ENCODE measurements around the gene CA10. TPM values are rescaled to one million over a fixed set of nuclear protein-coding genes. Genes with fewer than 3 reads are reported as not detected.

CA10 gene
- polyA plus RNA-seq, 1 donor from 2014 or later: not detected

GRCh38 chr17:51734462-51734861 is 424.1 kb downstream of the CA10 start:
- no peaks in the 10 kb centered on the region for H3K4me1 Mint-ChIP-seq

GRCh38 chr17:51733166-51733565 is 425.3 kb downstream of the CA10 start:
- no peak overlapping the region for H3K27ac Mint-ChIP-seq
- no peaks in the 10 kb centered on the region for H3K4me1 Mint-ChIP-seq
- H3K36me3 Mint-ChIP-seq: peaks cover 2% of the 10 kb centered on the region
- no peaks in the 10 kb centered on the region for H3K27me3 Mint-ChIP-seq
- peaks cover 0 to 7% (median 0%) of the 10 kb centered on the region in 3 donors for H3K9me3 Mint-ChIP-seq
- H3K4me3 Mint-ChIP-seq: no peak overlapping the region

More at GRCh38 chr17:51734462-51734861, 424.1 kb downstream of the CA10 start:
- H3K4me3 Mint-ChIP-seq: no peak overlapping the region
- H3K9me3 Mint-ChIP-seq: peaks cover 0 to 7% (median 0%) of the 10 kb centered on the region in 3 donors
- no peaks in the 10 kb centered on the region for H3K27me3 Mint-ChIP-seq
- H3K27ac Mint-ChIP-seq: no peak overlapping the region
- H3K36me3 Mint-ChIP-seq: no peaks in the 10 kb centered on the region

DNA sequence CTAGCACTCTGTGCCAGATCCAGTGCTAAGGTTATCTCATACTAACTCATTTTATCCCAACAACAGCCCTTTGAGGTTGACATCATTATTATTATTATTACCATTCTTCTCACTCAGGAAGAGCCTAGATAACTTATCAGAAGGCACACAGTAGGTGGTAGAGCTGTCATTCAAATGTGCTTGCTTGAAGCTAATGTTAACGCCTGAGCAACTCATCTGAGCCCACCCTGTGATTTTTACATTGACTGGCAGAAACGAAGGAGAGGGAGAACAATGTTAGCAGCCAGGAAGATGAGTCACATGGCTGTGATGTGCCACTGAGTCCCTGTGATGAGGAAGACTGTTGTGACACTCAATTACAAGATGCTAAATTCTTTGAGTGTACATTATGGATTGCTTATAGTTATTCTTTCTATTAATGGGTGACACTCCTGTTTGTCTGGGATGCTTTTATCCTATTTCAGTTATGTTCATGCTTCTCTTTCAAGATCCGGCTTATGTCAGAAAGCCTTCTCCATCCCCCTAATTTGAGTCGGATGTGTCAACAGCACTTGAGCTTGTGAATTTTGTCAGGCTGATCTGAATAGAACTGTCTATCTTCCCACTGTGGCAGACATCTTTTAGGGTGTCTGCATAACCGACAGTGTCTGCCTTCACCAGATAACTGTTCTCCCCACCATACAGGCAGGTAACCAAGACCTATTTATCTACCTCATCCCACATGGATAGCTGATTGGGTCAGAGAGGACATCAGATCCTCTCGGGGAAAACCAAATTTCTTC is 426.4 kb downstream of the CA10 start:
- H3K4me3 Mint-ChIP-seq: no peak overlapping the region
- H3K36me3 Mint-ChIP-seq: peaks cover 2% of the 10 kb centered on the region
- peaks cover 0 to 7% (median 0%) of the 10 kb centered on the region in 3 donors for H3K9me3 Mint-ChIP-seq
- H3K27ac Mint-ChIP-seq: no peak overlapping the region
- no peaks in the 10 kb centered on the region for H3K4me1 Mint-ChIP-seq
- H3K27me3 Mint-ChIP-seq: no peaks in the 10 kb centered on the region

DNA sequence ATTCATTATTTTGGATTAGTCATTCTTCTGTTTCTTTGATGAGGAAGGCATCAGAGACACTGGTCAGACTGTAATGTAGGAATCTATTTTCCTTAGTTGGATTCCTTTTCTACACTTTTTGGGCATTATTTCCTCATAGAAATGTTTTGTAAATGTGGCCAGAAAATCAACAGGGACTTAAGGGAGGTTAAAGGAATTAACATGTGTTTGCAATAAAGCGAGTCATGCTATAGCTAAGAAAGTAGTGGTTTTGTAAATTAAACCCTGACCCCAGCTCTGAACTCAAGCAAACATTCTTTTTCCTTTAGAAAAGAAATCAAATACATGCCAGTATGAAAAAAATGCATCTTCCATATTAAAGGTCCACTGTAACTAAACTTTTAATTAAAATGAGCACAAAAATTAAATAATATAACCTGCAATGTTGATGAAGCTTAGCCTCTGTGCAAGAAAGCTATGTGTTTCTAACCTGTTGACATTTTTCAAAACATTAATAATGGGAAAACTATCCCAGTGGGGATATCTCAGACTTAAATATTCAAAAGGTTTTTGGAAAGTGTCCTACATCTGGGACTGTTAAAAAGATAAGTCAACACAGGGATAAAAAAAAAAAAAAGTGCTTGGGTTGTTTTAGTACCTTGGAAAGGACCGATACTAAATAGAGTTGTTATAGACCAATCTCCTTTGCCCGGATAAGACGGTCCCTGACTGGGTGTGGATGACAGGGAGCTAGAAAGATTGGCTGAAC is 428.0 kb downstream of the CA10 start:
- Mint-ChIP-seq H3K4me1 (no peaks in the 10 kb centered on the region), H3K9me3 (peaks cover 0 to 7% (median 0%) of the 10 kb centered on the region in 3 donors), H3K27ac (no peak overlapping the region), H3K4me3 (no peak overlapping the region), H3K36me3 (peaks cover 2% of the 10 kb centered on the region), H3K27me3 (no peaks in the 10 kb centered on the region)

DNA sequence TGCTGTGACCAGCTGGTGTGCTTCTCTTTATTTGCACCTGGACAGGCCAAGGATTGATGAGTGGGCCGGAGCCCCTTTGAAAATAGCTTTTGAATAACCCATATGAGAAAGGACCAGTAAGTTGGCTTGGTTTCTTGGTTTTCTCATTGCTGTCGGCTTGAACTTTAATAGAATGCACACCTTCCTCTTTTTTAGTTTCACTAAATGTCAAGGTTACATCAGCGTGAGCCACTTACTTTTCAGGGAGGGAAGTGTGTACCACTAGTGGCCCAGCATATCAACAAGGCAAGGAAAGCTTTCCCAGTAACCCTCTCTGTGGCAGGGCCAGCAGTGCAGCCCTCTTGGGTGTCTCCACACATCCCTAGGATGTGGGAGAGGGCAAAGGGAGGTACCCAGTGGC is 433.3 kb downstream of the CA10 start:
- peaks cover 0 to 7% (median 2%) of the 10 kb centered on the region in 3 donors for H3K9me3 Mint-ChIP-seq
- H3K36me3 Mint-ChIP-seq: peaks cover 4% of the 10 kb centered on the region
- no peaks in the 10 kb centered on the region for H3K27me3 Mint-ChIP-seq
- no peak overlapping the region for H3K4me3 Mint-ChIP-seq
- H3K4me1 Mint-ChIP-seq: peaks cover 0 to 1% (median 0%) of the 10 kb centered on the region in 3 donors
- no peak overlapping the region for H3K27ac Mint-ChIP-seq

- Mint-ChIP-seq H3K27me3 (no peaks in the 10 kb centered on the region), H3K4me1 (peaks cover 0 to 1% (median 0%) of the 10 kb centered on the region in 3 donors), H3K4me3 (no peak overlapping the region), H3K36me3 (peaks cover 4% of the 10 kb centered on the region), H3K27ac (no peak overlapping the region), H3K9me3 (peaks cover 0 to 4% (median 2%) of the 10 kb centered on the region in 3 donors)
Measured at GRCh38 chr17:51724043-51724580, 434.4 kb downstream of the CA10 start.

GRCh38 chr17:51722994-51723393 is 435.5 kb downstream of the CA10 start:
- no peak overlapping the region for H3K4me3 Mint-ChIP-seq
- H3K36me3 Mint-ChIP-seq: peaks cover 2% of the 10 kb centered on the region
- H3K4me1 Mint-ChIP-seq: peaks cover 0 to 1% (median 0%) of the 10 kb centered on the region in 3 donors
- no peak overlapping the region for H3K27ac Mint-ChIP-seq
- no peaks in the 10 kb centered on the region for H3K27me3 Mint-ChIP-seq
- H3K9me3 Mint-ChIP-seq: peaks cover 0 to 4% (median 2%) of the 10 kb centered on the region in 3 donors

DNA sequence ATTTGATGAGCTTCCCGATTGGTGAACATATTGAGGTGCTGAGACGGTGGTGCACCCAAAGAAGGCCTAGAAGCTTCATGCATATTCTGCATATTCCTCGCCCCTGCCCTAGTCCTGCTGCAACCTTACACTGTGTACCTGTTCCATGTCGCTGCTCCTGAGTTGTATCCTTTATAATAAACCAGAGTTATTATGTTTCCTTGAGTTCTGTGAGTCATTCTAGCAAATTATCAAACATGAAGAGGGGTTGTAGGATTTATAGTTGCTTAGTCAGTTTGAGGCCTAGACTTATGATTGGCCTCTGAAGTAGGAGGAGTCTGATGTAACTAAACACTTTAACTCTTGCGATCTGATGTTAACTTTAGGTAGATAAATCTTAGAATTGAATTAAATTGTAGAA is 436.8 kb downstream of the CA10 start:
- Mint-ChIP-seq H3K27ac (no peak overlapping the region), H3K4me3 (no peak overlapping the region), H3K4me1 (peaks cover 0 to 1% (median 0%) of the 10 kb centered on the region in 3 donors), H3K27me3 (no peaks in the 10 kb centered on the region), H3K9me3 (peaks cover 0 to 4% (median 2%) of the 10 kb centered on the region in 3 donors), H3K36me3 (peaks cover 2% of the 10 kb centered on the region)

- H3K27ac Mint-ChIP-seq: no peak overlapping the region
- H3K27me3 Mint-ChIP-seq: no peaks in the 10 kb centered on the region
- H3K4me1 Mint-ChIP-seq: peaks cover 0 to 1% (median 0%) of the 10 kb centered on the region in 3 donors
- H3K36me3 Mint-ChIP-seq: peaks cover 2% of the 10 kb centered on the region
- H3K9me3 Mint-ChIP-seq: peaks cover 0 to 4% (median 2%) of the 10 kb centered on the region in 3 donors
- H3K4me3 Mint-ChIP-seq: no peak overlapping the region
Measured at GRCh38 chr17:51720439-51720838, 438.1 kb downstream of the CA10 start.

GRCh38 chr17:51718983-51719382 is 439.5 kb downstream of the CA10 start:
- Mint-ChIP-seq H3K4me1 (peaks cover 0 to 1% (median 0%) of the 10 kb centered on the region in 3 donors), H3K4me3 (no peak overlapping the region), H3K27me3 (no peaks in the 10 kb centered on the region), H3K9me3 (peaks cover 0 to 4% (median 2%) of the 10 kb centered on the region in 3 donors), H3K27ac (no peak overlapping the region), H3K36me3 (peaks cover 2% of the 10 kb centered on the region)

DNA sequence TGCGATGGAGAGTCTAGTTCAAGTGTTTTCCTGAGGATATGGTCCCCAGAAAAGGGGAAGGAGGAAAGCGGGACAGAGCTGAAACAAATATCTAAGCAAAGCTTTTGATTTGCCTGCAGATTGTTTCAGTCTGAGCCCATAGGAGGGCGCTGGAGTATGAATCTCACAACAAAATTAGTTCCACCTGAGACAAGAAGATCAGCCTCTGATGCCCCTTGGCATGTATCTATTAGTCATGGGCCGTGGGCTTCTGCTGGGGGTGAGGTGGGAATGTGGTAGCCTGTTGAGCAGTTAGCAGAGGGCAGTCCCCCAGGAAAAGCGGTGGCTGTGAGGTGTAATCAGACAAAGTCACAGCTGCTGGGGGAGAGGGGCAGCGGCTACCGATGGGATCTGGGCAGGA is 446.9 kb downstream of the CA10 start:
- Mint-ChIP-seq H3K9me3 (no peaks in the 10 kb centered on the region), H3K27me3 (peaks cover 2% of the 10 kb centered on the region), H3K36me3 (no peaks in the 10 kb centered on the region), H3K4me1 (no peaks in the 10 kb centered on the region), H3K27ac (no peak overlapping the region), H3K4me3 (no peak overlapping the region)

DNA sequence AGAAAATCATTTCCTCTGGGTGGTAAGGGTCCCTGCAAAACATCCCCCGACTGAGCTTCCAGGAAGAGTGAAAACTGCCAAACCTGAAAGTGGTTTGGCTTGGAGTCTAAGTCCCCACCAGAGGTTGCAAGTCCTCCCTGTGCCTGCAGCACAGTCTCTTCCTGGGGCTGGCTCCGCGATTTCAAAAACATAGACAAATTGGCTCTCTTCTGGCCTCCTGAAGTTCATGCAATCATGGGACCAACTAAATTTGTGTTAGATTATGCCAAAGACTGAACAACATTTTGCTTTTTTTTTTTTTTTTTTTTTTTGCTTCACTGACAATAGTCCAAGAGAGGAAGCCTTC is 447.9 kb downstream of the CA10 start:
- peak overlapping the region in 1 of 4 donors; percentile 73 for H3K4me3 Mint-ChIP-seq
- no peak overlapping the region for H3K27ac Mint-ChIP-seq
- H3K9me3 Mint-ChIP-seq: no peaks in the 10 kb centered on the region
- no peaks in the 10 kb centered on the region for H3K4me1 Mint-ChIP-seq
- no peaks in the 10 kb centered on the region for H3K36me3 Mint-ChIP-seq
- peaks cover 2% of the 10 kb centered on the region for H3K27me3 Mint-ChIP-seq

GRCh38 chr17:51709694-51710633 is 448.6 kb downstream of the CA10 start:
- Mint-ChIP-seq H3K36me3 (no peaks in the 10 kb centered on the region), H3K27ac (peak overlapping the region in 1 of 3 donors; percentile 54), H3K9me3 (no peaks in the 10 kb centered on the region), H3K4me1 (no peaks in the 10 kb centered on the region), H3K27me3 (peaks cover 2% of the 10 kb centered on the region), H3K4me3 (no peak overlapping the region)

- H3K27me3 Mint-ChIP-seq: peaks cover 2% of the 10 kb centered on the region
- no peaks in the 10 kb centered on the region for H3K36me3 Mint-ChIP-seq
- H3K9me3 Mint-ChIP-seq: no peaks in the 10 kb centered on the region
- no peak overlapping the region for H3K27ac Mint-ChIP-seq
- H3K4me3 Mint-ChIP-seq: no peak overlapping the region
- no peaks in the 10 kb centered on the region for H3K4me1 Mint-ChIP-seq
Measured at GRCh38 chr17:51707216-51707615, 451.3 kb downstream of the CA10 start.
